Naive thymus-derived CD4-positive, alpha-beta T cell (primary cell): ENCODE results near the gene HOATZ. TPM values are rescaled to one million over a fixed set of nuclear protein-coding genes. Genes with fewer than 3 reads are reported as not detected.

Experiments
- ATAC-seq: fragments of 150-1000 bp; cut with Tn5 transposase; 2 replicates; pipeline ENCODE4 v1.10.0; 2021; ENCODE audit warnings: mild to moderate bottlenecking, moderate library complexity
- CTCF ChIA-PET: fragments of 350-600 bp; sonication (Branson Sonifier 250); formaldehyde crosslinking; loops from one replicate; lab custom pipeline; 2021; ENCODE audit warnings: antibody characterized with exemption; lab: Charles Lee
- POLR2A ChIA-PET: fragments of 350-600 bp; sonication (Branson Sonifier 250); formaldehyde crosslinking; loops from one replicate; lab custom pipeline; 2021; ENCODE audit warnings: antibody characterized with exemption, inconsistent platforms; lab: Charles Lee
- DNase-seq, 9 donors: peaks; one replicate each; pipeline versions ENCODE4 v3.0.0 to v3.0.0-alpha.2; 2020 to 2022; ENCODE audit warnings: mixed read lengths in 1 of 9
- H3K27ac ChIP-seq: one replicate; pipeline ENCODE4 v1.7.0; 2013; ENCODE audit warnings: mild to moderate bottlenecking, low read depth, low read length, moderate library complexity
- H3K27me3 ChIP-seq, 2 donors: one replicate each; pipeline ENCODE4 v1.7.0; 2013; ENCODE audit warnings: low read length in 2 of 2, mild to moderate bottlenecking in 2 of 2, moderate library complexity in 2 of 2; ENCODE audit not compliant: control insufficient read depth in 2 of 2, insufficient read depth in 2 of 2
- H3K36me3 ChIP-seq, 3 experiments: 1 replicate in 2 of 3; 2 replicates in 1 of 3; pipeline ENCODE4 v1.7.0; 2013; ENCODE audit warnings: low read length in 3 of 3, mild to moderate bottlenecking in 3 of 3, moderate library complexity in 1 of 3; ENCODE audit not compliant: insufficient read depth in 3 of 3, control insufficient read depth in 2 of 3
- H3K4me1 ChIP-seq, 2 donors: one replicate each; pipeline ENCODE4 v1.7.0; 2013; ENCODE audit warnings: low read length in 2 of 2, mild to moderate bottlenecking in 2 of 2, moderate library complexity in 1 of 2; ENCODE audit not compliant: control insufficient read depth in 2 of 2, insufficient read depth in 2 of 2
- H3K4me3 ChIP-seq: 2 replicates; pipeline ENCODE4 v1.7.0; 2013; ENCODE audit warnings: mild to moderate bottlenecking, low read length
- H3K9me3 ChIP-seq, 3 experiments: 1 replicate in 2 of 3; 2 replicates in 1 of 3; pipeline ENCODE4 v1.7.0; 2013; ENCODE audit warnings: low read length in 3 of 3; ENCODE audit not compliant: control insufficient read depth in 2 of 3
- H3K27ac Mint-ChIP-seq, 9 donors: one replicate each; pipeline ENCODE4 v1.8.0; 2020 to 2022; ENCODE audit warnings: mixed read lengths in 9 of 9, mild to moderate bottlenecking in 8 of 9, moderate library complexity in 5 of 9, inconsistent platforms in 2 of 9
- H3K27me3 Mint-ChIP-seq, 5 donors: one replicate each; pipeline ENCODE4 v1.8.0; 2021 to 2022; ENCODE audit warnings: mixed read lengths in 5 of 5, mild to moderate bottlenecking in 1 of 5
- H3K36me3 Mint-ChIP-seq, 5 donors: one replicate each; pipeline ENCODE4 v1.8.0; 2020 to 2022; ENCODE audit warnings: mixed read lengths in 5 of 5, mild to moderate bottlenecking in 3 of 5, inconsistent platforms in 1 of 5
- H3K4me1 Mint-ChIP-seq, 7 donors: one replicate each; pipeline ENCODE4 v1.8.0; 2020 to 2022; ENCODE audit warnings: mixed read lengths in 7 of 7, mild to moderate bottlenecking in 3 of 7, inconsistent platforms in 1 of 7
- H3K4me3 Mint-ChIP-seq, 10 donors: one replicate each; pipeline ENCODE4 v1.8.0; 2020 to 2022; ENCODE audit warnings: mild to moderate bottlenecking in 10 of 10, mixed read lengths in 10 of 10, moderate library complexity in 6 of 10, inconsistent platforms in 2 of 10
- H3K9me3 Mint-ChIP-seq, 11 donors: one replicate each; pipeline ENCODE4 v1.8.0; 2020 to 2022; ENCODE audit warnings: mixed read lengths in 11 of 11, mild to moderate bottlenecking in 4 of 11, inconsistent platforms in 1 of 11, moderate library complexity in 1 of 11
- intact Hi-C, 2 donors: fragments of 100-400 bp; cut with micrococcal nuclease; formaldehyde crosslinking; loops; one replicate each; pipeline ENCODE4 v1.15.1; 2023
- polyA plus RNA-seq, 2 donors: library from polyadenylated mRNA; unstranded; fragments of 300-500 nt; fragmentation: Illumina TruSeq; gene quantifications; one replicate each; pipeline ENCODE4 v1.2.3, GENCODE V29; 2021
- total RNA-seq, 6 experiments: library from RNA in 5 of 6; stranded (reverse) in 5 of 6; gene quantifications; 1 replicate in 5 of 6; 2 replicates in 1 of 6; pipeline ENCODE4 v1.2.3 and lab custom pipeline; 2021 to 2026

The HOATZ gene
- total and polyA plus RNA-seq, 7 experiments from 2014 or later: not detected

- ChIA-PET POLR2A (interaction anchor here (1.0 kb wide), 1 partner anchor 12 kb away, joined by 4 read pairs; no protein-coding TSS in a partner anchor), CTCF (no interaction called here)
- Histone ChIP-seq H3K9me3 (no peaks in the 10 kb centered on the region), H3K27ac (no peak overlapping the region), H3K27me3 (no peaks in the 10 kb centered on the region), H3K4me1 (no peaks in the 10 kb centered on the region), H3K4me3 (no peak overlapping the region), H3K36me3 (no peaks in the 10 kb centered on the region)
- intact Hi-C loops: no loop called here
- H3K4me1 Mint-ChIP-seq: peaks cover 0 to 2% (median 0%) of the 10 kb centered on the region in 7 donors
- no peaks in the 10 kb centered on the region for H3K36me3 Mint-ChIP-seq
- peak overlapping the region in 2 of 9 donors; percentile 9 to 24 for H3K27ac Mint-ChIP-seq
- no peaks in the 10 kb centered on the region for H3K9me3 Mint-ChIP-seq
- H3K27me3 Mint-ChIP-seq: peaks cover 0 to 14% (median 0%) of the 10 kb centered on the region in 5 donors
- DNase-seq (no peak), ATAC-seq (no peak)
- peak overlapping the region in 9 of 10 donors; percentile 49 to 79 (median 67) for H3K4me3 Mint-ChIP-seq
These were observed 60.0 kb downstream of the HOATZ start for GRCh38 chr11:111574373-111575225.

GRCh38 chr11:111575740-111576139 lies 61.2 kb downstream of the HOATZ start:
- Histone ChIP-seq H3K9me3 (no peaks in the 10 kb centered on the region), H3K27me3 (no peaks in the 10 kb centered on the region), H3K4me3 (no peak overlapping the region), H3K36me3 (no peaks in the 10 kb centered on the region), H3K27ac (no peak overlapping the region), H3K4me1 (no peaks in the 10 kb centered on the region)
- CTCF ChIA-PET: no interaction called here
- no peak overlapping the region for H3K4me3 Mint-ChIP-seq
- no peak overlapping the region for H3K27ac Mint-ChIP-seq
- intact Hi-C loops: no loop called here
- POLR2A ChIA-PET: no interaction called here
- no peak for ATAC-seq
- H3K27me3 Mint-ChIP-seq: peaks cover 0 to 14% (median 0%) of the 10 kb centered on the region in 5 donors
- H3K36me3 Mint-ChIP-seq: no peaks in the 10 kb centered on the region
- no peaks in the 10 kb centered on the region for H3K9me3 Mint-ChIP-seq
- peaks cover 0 to 3% (median 0%) of the 10 kb centered on the region in 7 donors for H3K4me1 Mint-ChIP-seq
- DNase-seq: no peak

- Histone ChIP-seq H3K36me3 (no peaks in the 10 kb centered on the region), H3K27me3 (no peaks in the 10 kb centered on the region), H3K9me3 (no peaks in the 10 kb centered on the region), H3K4me1 (no peaks in the 10 kb centered on the region), H3K27ac (no peak overlapping the region), H3K4me3 (no peak overlapping the region)
- DNase-seq (no peak), ATAC-seq (no peak)
- Mint-ChIP-seq H3K4me3 (no peak overlapping the region), H3K36me3 (no peaks in the 10 kb centered on the region), H3K27me3 (peaks cover 0 to 12% (median 0%) of the 10 kb centered on the region in 5 donors), H3K4me1 (peaks cover 0 to 6% (median 0%) of the 10 kb centered on the region in 7 donors), H3K27ac (no peak overlapping the region), H3K9me3 (no peaks in the 10 kb centered on the region)
- intact Hi-C loops: no loop called here
- CTCF ChIA-PET: no interaction called here
- POLR2A ChIA-PET: no interaction called here
These were observed 63.2 kb downstream of the HOATZ start for GRCh38 chr11:111577821-111578220.

DNA sequence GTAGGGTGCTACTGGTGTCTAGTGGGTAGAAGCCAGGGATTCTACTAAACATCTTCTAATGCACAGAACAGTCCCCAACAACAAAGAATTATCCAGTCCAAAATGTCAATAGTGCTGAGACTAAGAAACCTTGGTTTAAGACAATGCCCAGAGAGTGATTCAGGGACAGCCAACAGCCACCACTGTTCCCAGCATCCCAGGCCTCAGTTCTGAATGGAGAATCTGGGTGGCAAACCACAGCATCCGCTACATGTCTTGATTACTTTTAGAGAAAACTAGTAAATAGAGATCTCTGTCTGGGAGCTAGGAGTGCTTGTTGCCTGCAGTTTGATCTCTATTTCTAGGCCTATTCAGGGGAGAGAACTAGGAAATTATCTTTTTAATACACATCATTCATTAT lies 66.8 kb downstream of the HOATZ start:
- H3K4me1 ChIP-seq: no peaks in the 10 kb centered on the region
- H3K4me1 Mint-ChIP-seq: peaks cover 0 to 4% (median 0%) of the 10 kb centered on the region in 7 donors
- H3K27ac ChIP-seq: no peak overlapping the region
- H3K36me3 Mint-ChIP-seq: no peaks in the 10 kb centered on the region
- no peaks in the 10 kb centered on the region for H3K9me3 ChIP-seq
- H3K36me3 ChIP-seq: no peaks in the 10 kb centered on the region
- H3K27me3 ChIP-seq: no peaks in the 10 kb centered on the region
- ATAC-seq (no peak), DNase-seq (no peak)
- intact Hi-C loops: no loop called here
- peaks cover 0 to 2% (median 0%) of the 10 kb centered on the region in 11 donors for H3K9me3 Mint-ChIP-seq
- CTCF ChIA-PET: interaction anchor here (0.6 to 3.0 kb wide), 3 partner anchors 9 to 261 kb away, joined by 3 to 14 read pairs (median 6); no protein-coding TSS in a partner anchor
- H3K27me3 Mint-ChIP-seq: peaks cover 0 to 6% (median 0%) of the 10 kb centered on the region in 5 donors
- POLR2A ChIA-PET: no interaction called here
- H3K4me3 ChIP-seq: no peak overlapping the region
- peak overlapping the region in 1 of 9 donors; percentile 10 for H3K27ac Mint-ChIP-seq
- H3K4me3 Mint-ChIP-seq: no peak overlapping the region

DNA sequence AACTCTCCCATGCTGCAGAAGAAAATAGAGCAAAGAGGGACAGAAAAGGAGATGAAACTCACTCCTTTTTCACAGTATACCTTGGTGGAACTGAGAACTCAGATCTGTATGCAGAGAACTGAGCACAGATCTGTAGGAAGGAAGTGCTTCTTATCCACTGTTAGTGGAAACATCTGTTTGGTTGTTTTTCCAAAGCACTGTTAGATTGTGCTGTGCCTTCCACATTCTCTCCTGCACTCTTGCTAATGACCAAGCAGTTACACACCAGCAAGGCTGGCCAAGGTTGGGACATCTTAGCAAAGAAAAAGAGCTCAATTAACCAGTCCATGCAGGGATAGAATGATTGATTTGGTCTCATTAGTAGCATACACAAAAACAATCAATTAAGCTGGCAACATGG lies 67.6 kb downstream of the HOATZ start:
- POLR2A ChIA-PET: no interaction called here
- Mint-ChIP-seq H3K36me3 (no peaks in the 10 kb centered on the region), H3K4me3 (no peak overlapping the region), H3K4me1 (peaks cover 0 to 6% (median 0%) of the 10 kb centered on the region in 7 donors), H3K27ac (peak overlapping the region in 1 of 9 donors; percentile 47), H3K9me3 (peaks cover 0 to 2% (median 0%) of the 10 kb centered on the region in 11 donors), H3K27me3 (peaks cover 0 to 6% (median 0%) of the 10 kb centered on the region in 5 donors)
- no peak for DNase-seq
- Histone ChIP-seq H3K27ac (no peak overlapping the region), H3K36me3 (no peaks in the 10 kb centered on the region), H3K9me3 (no peaks in the 10 kb centered on the region), H3K27me3 (no peaks in the 10 kb centered on the region), H3K4me3 (no peak overlapping the region), H3K4me1 (no peaks in the 10 kb centered on the region)
- intact Hi-C loops: no loop called here
- ATAC-seq: no peak
- CTCF ChIA-PET: interaction anchor here (1.0 to 3.0 kb wide), 3 partner anchors 16 to 261 kb away, joined by 3 to 14 read pairs (median 6); no protein-coding TSS in a partner anchor

DNA sequence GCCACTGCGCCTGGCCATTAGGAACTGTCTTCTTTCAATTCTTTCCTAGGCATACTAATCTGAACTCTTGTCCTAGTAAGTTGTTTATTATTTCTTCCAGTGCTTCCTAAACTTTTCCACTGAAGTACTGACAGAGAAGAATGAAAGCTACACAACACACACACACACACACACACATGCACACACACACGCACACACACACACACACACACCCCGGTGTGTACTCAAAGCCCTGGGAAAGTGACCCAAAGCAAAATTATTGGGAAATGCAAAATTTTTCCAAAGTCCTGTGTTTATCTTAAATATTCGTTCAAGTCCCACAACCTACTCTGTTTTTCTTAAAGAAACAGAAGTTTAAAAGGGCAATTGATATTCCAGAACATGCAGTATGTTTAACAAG lies 68.3 kb downstream of the HOATZ start:
- CTCF ChIA-PET: interaction anchor here (1.0 to 3.0 kb wide), 4 partner anchors 15 to 260 kb away, joined by 3 to 14 read pairs (median 4); no protein-coding TSS in a partner anchor
- Mint-ChIP-seq H3K4me3 (no peak overlapping the region), H3K36me3 (no peaks in the 10 kb centered on the region), H3K27me3 (peaks cover 0 to 6% (median 0%) of the 10 kb centered on the region in 5 donors), H3K27ac (no peak overlapping the region), H3K9me3 (peaks cover 0 to 2% (median 0%) of the 10 kb centered on the region in 11 donors), H3K4me1 (peaks cover 0 to 6% (median 0%) of the 10 kb centered on the region in 7 donors)
- H3K36me3 ChIP-seq: no peaks in the 10 kb centered on the region
- no peaks in the 10 kb centered on the region for H3K27me3 ChIP-seq
- H3K4me1 ChIP-seq: no peaks in the 10 kb centered on the region
- H3K9me3 ChIP-seq: no peaks in the 10 kb centered on the region
- H3K27ac ChIP-seq: no peak overlapping the region
- DNase-seq (no peak), ATAC-seq (no peak)
- no peak overlapping the region for H3K4me3 ChIP-seq
- POLR2A ChIA-PET: no interaction called here
- intact Hi-C loops: no loop called here
